ENCODE results near the gene TFF2.

The TFF2 gene

GRCh38 chr21:42390696-42391095, 39.9 kb upstream of the TFF2 start:
- Histone ChIP-seq H3K36me3 (ENCODE audit: control insufficient read depth, insufficient read depth, low read length) (no peaks in the 10 kb centered on the region), H3K9me3 (ENCODE audit: control insufficient read depth, insufficient read depth, low read length) (no peaks in the 10 kb centered on the region), H3K4me3 (ENCODE audit: low read depth, low read length) (no peak overlapping the region), H3K9ac (ENCODE audit: low read depth, low read length) (no peak overlapping the region), H3K27me3 (ENCODE audit: control insufficient read depth, insufficient read depth, low read length) (no peaks in the 10 kb centered on the region), H3K4me1 (ENCODE audit: control insufficient read depth, insufficient read depth, low read length) (peaks cover 10% of the 10 kb centered on the region)

GRCh38 chr21:42390193-42390592, 39.4 kb upstream of the TFF2 start:
- Histone ChIP-seq H3K27me3 (ENCODE audit: control insufficient read depth, insufficient read depth, low read length) (no peaks in the 10 kb centered on the region), H3K9me3 (ENCODE audit: control insufficient read depth, insufficient read depth, low read length) (no peaks in the 10 kb centered on the region), H3K9ac (ENCODE audit: low read depth, low read length) (no peak overlapping the region)

GRCh38 chr21:42389449-42389835, 38.6 kb upstream of the TFF2 start:
- Histone ChIP-seq H3K27me3 (ENCODE audit: control insufficient read depth, insufficient read depth, low read length) (no peaks in the 10 kb centered on the region), H3K4me1 (ENCODE audit: control insufficient read depth, insufficient read depth, low read length) (peaks cover 10% of the 10 kb centered on the region), H3K9ac (ENCODE audit: low read depth, low read length) (no peak overlapping the region), H3K4me3 (ENCODE audit: low read depth, low read length) (no peak overlapping the region), H3K9me3 (ENCODE audit: control insufficient read depth, insufficient read depth, low read length) (no peaks in the 10 kb centered on the region), H3K36me3 (ENCODE audit: control insufficient read depth, insufficient read depth, low read length) (no peaks in the 10 kb centered on the region)

More at GRCh38 chr21:42390193-42390592, 39.4 kb upstream of the TFF2 start:
- Histone ChIP-seq H3K4me3 (ENCODE audit: low read depth, low read length) (no peak overlapping the region), H3K36me3 (ENCODE audit: control insufficient read depth, insufficient read depth, low read length) (no peaks in the 10 kb centered on the region), H3K4me1 (ENCODE audit: control insufficient read depth, insufficient read depth, low read length) (peaks cover 10% of the 10 kb centered on the region)

- H3K9me3 ChIP-seq (ENCODE audit: control insufficient read depth, insufficient read depth, low read length), result no peaks in the 10 kb centered on the region
- H3K9ac ChIP-seq (ENCODE audit: low read depth, low read length), result no peak overlapping the region
- H3K4me1 ChIP-seq (ENCODE audit: control insufficient read depth, insufficient read depth, low read length), result peaks cover 10% of the 10 kb centered on the region
- no peak overlapping the region for H3K4me3 ChIP-seq (ENCODE audit: low read depth, low read length)
- no peaks in the 10 kb centered on the region for H3K27me3 ChIP-seq (ENCODE audit: control insufficient read depth, insufficient read depth, low read length)
- H3K36me3 ChIP-seq (ENCODE audit: control insufficient read depth, insufficient read depth, low read length), result no peaks in the 10 kb centered on the region
Observed at GRCh38 chr21:42388740-42389448, 38.1 kb upstream of the TFF2 start.

GRCh38 chr21:42387843-42388340, 37.1 kb upstream of the TFF2 start:
- no peaks in the 10 kb centered on the region for H3K9me3 ChIP-seq (ENCODE audit: control insufficient read depth, insufficient read depth, low read length)
- peaks cover 10% of the 10 kb centered on the region for H3K4me1 ChIP-seq (ENCODE audit: control insufficient read depth, insufficient read depth, low read length)
- no peaks in the 10 kb centered on the region for H3K27me3 ChIP-seq (ENCODE audit: control insufficient read depth, insufficient read depth, low read length)
- no peak overlapping the region for H3K4me3 ChIP-seq (ENCODE audit: low read depth, low read length)
- no peaks in the 10 kb centered on the region for H3K36me3 ChIP-seq (ENCODE audit: control insufficient read depth, insufficient read depth, low read length)
- no peak overlapping the region for H3K9ac ChIP-seq (ENCODE audit: low read depth, low read length)

- H3K9me3 ChIP-seq (ENCODE audit: control insufficient read depth, insufficient read depth, low read length), result no peaks in the 10 kb centered on the region
- H3K27me3 ChIP-seq (ENCODE audit: control insufficient read depth, insufficient read depth, low read length), result no peaks in the 10 kb centered on the region
- H3K4me3 ChIP-seq (ENCODE audit: low read depth, low read length), result no peak overlapping the region
- peaks cover 10% of the 10 kb centered on the region for H3K4me1 ChIP-seq (ENCODE audit: control insufficient read depth, insufficient read depth, low read length)
- no peak overlapping the region for H3K9ac ChIP-seq (ENCODE audit: low read depth, low read length)
- no peaks in the 10 kb centered on the region for H3K36me3 ChIP-seq (ENCODE audit: control insufficient read depth, insufficient read depth, low read length)
Observed at GRCh38 chr21:42387164-42387563, 36.4 kb upstream of the TFF2 start.

- no peaks in the 10 kb centered on the region for H3K9me3 ChIP-seq (ENCODE audit: control insufficient read depth, insufficient read depth, low read length)
- H3K9ac ChIP-seq (ENCODE audit: low read depth, low read length), result no peak overlapping the region
- no peak overlapping the region for H3K4me3 ChIP-seq (ENCODE audit: low read depth, low read length)
- no peaks in the 10 kb centered on the region for H3K27me3 ChIP-seq (ENCODE audit: control insufficient read depth, insufficient read depth, low read length)
- H3K36me3 ChIP-seq (ENCODE audit: control insufficient read depth, insufficient read depth, low read length), result no peaks in the 10 kb centered on the region
- H3K4me1 ChIP-seq (ENCODE audit: control insufficient read depth, insufficient read depth, low read length), result peaks cover 10% of the 10 kb centered on the region
Observed at GRCh38 chr21:42386034-42386591, 35.3 kb upstream of the TFF2 start.

- peaks cover 10% of the 10 kb centered on the region for H3K4me1 ChIP-seq (ENCODE audit: control insufficient read depth, insufficient read depth, low read length)
- no peak overlapping the region for H3K9ac ChIP-seq (ENCODE audit: low read depth, low read length)
- no peaks in the 10 kb centered on the region for H3K9me3 ChIP-seq (ENCODE audit: control insufficient read depth, insufficient read depth, low read length)
- H3K4me3 ChIP-seq (ENCODE audit: low read depth, low read length), result no peak overlapping the region
- no peaks in the 10 kb centered on the region for H3K36me3 ChIP-seq (ENCODE audit: control insufficient read depth, insufficient read depth, low read length)
- no peaks in the 10 kb centered on the region for H3K27me3 ChIP-seq (ENCODE audit: control insufficient read depth, insufficient read depth, low read length)
Observed at GRCh38 chr21:42385619-42386018, 34.8 kb upstream of the TFF2 start.

GRCh38 chr21:42384989-42385388, 34.2 kb upstream of the TFF2 start:
- no peaks in the 10 kb centered on the region for H3K36me3 ChIP-seq (ENCODE audit: control insufficient read depth, insufficient read depth, low read length)

GRCh38 chr21:42384156-42384945, 33.6 kb upstream of the TFF2 start:
- H3K27me3 ChIP-seq (ENCODE audit: control insufficient read depth, insufficient read depth, low read length), result no peaks in the 10 kb centered on the region

More at GRCh38 chr21:42384989-42385388, 34.2 kb upstream of the TFF2 start:
- Histone ChIP-seq H3K9me3 (ENCODE audit: control insufficient read depth, insufficient read depth, low read length) (no peaks in the 10 kb centered on the region), H3K9ac (ENCODE audit: low read depth, low read length) (no peak overlapping the region), H3K4me3 (ENCODE audit: low read depth, low read length) (no peak overlapping the region), H3K27me3 (ENCODE audit: control insufficient read depth, insufficient read depth, low read length) (no peaks in the 10 kb centered on the region), H3K4me1 (ENCODE audit: control insufficient read depth, insufficient read depth, low read length) (peaks cover 9% of the 10 kb centered on the region)

GRCh38 chr21:42383331-42383730, 32.5 kb upstream of the TFF2 start:
- no peaks in the 10 kb centered on the region for H3K4me1 ChIP-seq (ENCODE audit: control insufficient read depth, insufficient read depth, low read length)
- no peaks in the 10 kb centered on the region for H3K27me3 ChIP-seq (ENCODE audit: control insufficient read depth, insufficient read depth, low read length)

More at GRCh38 chr21:42384156-42384945, 33.6 kb upstream of the TFF2 start:
- Histone ChIP-seq H3K4me1 (ENCODE audit: control insufficient read depth, insufficient read depth, low read length) (peaks cover 5% of the 10 kb centered on the region), H3K36me3 (ENCODE audit: control insufficient read depth, insufficient read depth, low read length) (no peaks in the 10 kb centered on the region), H3K9ac (ENCODE audit: low read depth, low read length) (no peak overlapping the region), H3K9me3 (ENCODE audit: control insufficient read depth, insufficient read depth, low read length) (no peaks in the 10 kb centered on the region), H3K4me3 (ENCODE audit: low read depth, low read length) (no peak overlapping the region)

More at GRCh38 chr21:42383331-42383730, 32.5 kb upstream of the TFF2 start:
- no peak overlapping the region for H3K4me3 ChIP-seq (ENCODE audit: low read depth, low read length)
- H3K36me3 ChIP-seq (ENCODE audit: control insufficient read depth, insufficient read depth, low read length), result no peaks in the 10 kb centered on the region
- H3K9ac ChIP-seq (ENCODE audit: low read depth, low read length), result no peak overlapping the region
- no peaks in the 10 kb centered on the region for H3K9me3 ChIP-seq (ENCODE audit: control insufficient read depth, insufficient read depth, low read length)
